HepG2 (cell line): ENCODE results near the gene IFRD1. TPM values are rescaled to one million over a fixed set of nuclear protein-coding genes. Genes with fewer than 3 reads are reported as not detected.

ENCODE experiments used
- FOSL2 ChIP-seq: sonication (generic); formaldehyde crosslinking; IDR thresholded peaks from 2 replicates; pipeline ENCODE4 v1.4.0; 2020; ENCODE audit warnings: missing genetic modification reagents
- KDM2A ChIP-seq: sonication (generic); formaldehyde crosslinking; IDR thresholded peaks from 2 replicates; pipeline ENCODE4 v1.4.0; 2020; ENCODE audit warnings: low read depth, missing genetic modification reagents, borderline replicate concordance
- MTF1 ChIP-seq: sonication (generic); formaldehyde crosslinking; IDR thresholded peaks from 2 replicates; pipeline ENCODE4 v1.5.0; 2020; ENCODE audit warnings: missing genetic modification reagents
- NFYC ChIP-seq: IDR thresholded peaks from 2 replicates; pipeline ENCODE4 v1.6.1; 2016; ENCODE audit warnings: missing genetic modification reagents, missing compliant biosample characterization
- NR2F6 ChIP-seq, 2 experiments: IDR thresholded peaks; 2 replicates each; pipeline ENCODE4 v1.6.1; 2016; ENCODE audit warnings: antibody characterized with exemption in 1 of 2, mild to moderate bottlenecking in 1 of 2
- PAXIP1 ChIP-seq: sonication (generic); formaldehyde crosslinking; conservative IDR thresholded peaks from 2 replicates; pipeline ENCODE4 v1.4.0; 2020; ENCODE audit warnings: mild to moderate bottlenecking, missing genetic modification reagents, moderate library complexity
- RBFOX2 ChIP-seq: fragments of 200-400 bp; formaldehyde crosslinking; IDR thresholded peaks from 2 replicates; pipeline ENCODE4 v1.6.1; 2017; ENCODE audit warnings: low read depth, mild to moderate bottlenecking, low read length
- SMAD3 ChIP-seq: sonication (generic); formaldehyde crosslinking; IDR thresholded peaks from 2 replicates; pipeline ENCODE4 v1.4.0; 2020; ENCODE audit warnings: missing genetic modification reagents
- SOX5 ChIP-seq: IDR thresholded peaks from 2 replicates; pipeline ENCODE4 v1.6.1; 2016; ENCODE audit warnings: borderline replicate concordance
- ZKSCAN8 ChIP-seq: IDR thresholded peaks from 2 replicates; pipeline ENCODE4 v1.6.1; 2016; ENCODE audit warnings: borderline replicate concordance, missing genetic modification reagents, missing compliant biosample characterization
- ZNF12 ChIP-seq: sonication (generic); formaldehyde crosslinking; IDR thresholded peaks from 2 replicates; pipeline ENCODE4 v1.5.0; 2020; ENCODE audit warnings: missing genetic modification reagents
- ZNF331 ChIP-seq: sonication (generic); formaldehyde crosslinking; IDR thresholded peaks from 2 replicates; pipeline ENCODE4 v1.4.0; 2020; ENCODE audit warnings: missing genetic modification reagents
- polyA plus RNA-seq, 8 experiments: library from polyadenylated mRNA; depleted of rRNA in 3 of 8; stranded (reverse) in 7 of 8; unstranded in 1 of 8; fragments of >200 nt; fragmentation: Illumina TruSeq in 4 of 8; extraction: Trizol in 4 of 8; gene quantifications; 2 replicates each; pipeline versions ENCODE4 v1.2.1 to v1.2.3, GENCODE V29; 2011 to 2016; ENCODE audit warnings: low read depth in 4 of 8, missing spikeins in 1 of 8, mixed read lengths in 1 of 8; ENCODE audit not compliant: insufficient read depth in 1 of 8
- total RNA-seq, 5 experiments: library from RNA; depleted of rRNA; stranded (reverse); fragments of >200 nt; fragmentation: Illumina TruSeq; extraction: Trizol; gene quantifications; 2 replicates each; pipeline ENCODE4 v1.2.3, GENCODE V29; 2016; ENCODE audit warnings: low read depth in 1 of 5
- TF ChIP-seq, protein P1 (sequence below): sonication (generic); formaldehyde crosslinking; IDR thresholded peaks from 2 replicates; pipeline ENCODE4 v1.4.0; 2020; ENCODE audit warnings: missing genetic modification reagents, borderline replicate concordance
- TF ChIP-seq, protein P2 (sequence below): sonication (generic); formaldehyde crosslinking; IDR thresholded peaks from 2 replicates; pipeline ENCODE4 v1.4.0; 2020; ENCODE audit warnings: missing genetic modification reagents
- TF ChIP-seq, protein P3 (sequence below): sonication (generic); formaldehyde crosslinking; IDR thresholded peaks from 2 replicates; pipeline ENCODE4 v1.5.1; 2020; ENCODE audit warnings: mild to moderate bottlenecking, missing genetic modification reagents, borderline replicate concordance

The IFRD1 gene
- total and polyA plus RNA-seq, 2 of the 13 experiments (the other 11 are each of a cell fraction or from before 2014, with no cell fraction given), result 50.9 to 55.5 TPM

GRCh38 chr7:112422842-112423496, 27.3 kb upstream of the IFRD1 start (continued):
- TF ChIP-seq, protein P1, sequence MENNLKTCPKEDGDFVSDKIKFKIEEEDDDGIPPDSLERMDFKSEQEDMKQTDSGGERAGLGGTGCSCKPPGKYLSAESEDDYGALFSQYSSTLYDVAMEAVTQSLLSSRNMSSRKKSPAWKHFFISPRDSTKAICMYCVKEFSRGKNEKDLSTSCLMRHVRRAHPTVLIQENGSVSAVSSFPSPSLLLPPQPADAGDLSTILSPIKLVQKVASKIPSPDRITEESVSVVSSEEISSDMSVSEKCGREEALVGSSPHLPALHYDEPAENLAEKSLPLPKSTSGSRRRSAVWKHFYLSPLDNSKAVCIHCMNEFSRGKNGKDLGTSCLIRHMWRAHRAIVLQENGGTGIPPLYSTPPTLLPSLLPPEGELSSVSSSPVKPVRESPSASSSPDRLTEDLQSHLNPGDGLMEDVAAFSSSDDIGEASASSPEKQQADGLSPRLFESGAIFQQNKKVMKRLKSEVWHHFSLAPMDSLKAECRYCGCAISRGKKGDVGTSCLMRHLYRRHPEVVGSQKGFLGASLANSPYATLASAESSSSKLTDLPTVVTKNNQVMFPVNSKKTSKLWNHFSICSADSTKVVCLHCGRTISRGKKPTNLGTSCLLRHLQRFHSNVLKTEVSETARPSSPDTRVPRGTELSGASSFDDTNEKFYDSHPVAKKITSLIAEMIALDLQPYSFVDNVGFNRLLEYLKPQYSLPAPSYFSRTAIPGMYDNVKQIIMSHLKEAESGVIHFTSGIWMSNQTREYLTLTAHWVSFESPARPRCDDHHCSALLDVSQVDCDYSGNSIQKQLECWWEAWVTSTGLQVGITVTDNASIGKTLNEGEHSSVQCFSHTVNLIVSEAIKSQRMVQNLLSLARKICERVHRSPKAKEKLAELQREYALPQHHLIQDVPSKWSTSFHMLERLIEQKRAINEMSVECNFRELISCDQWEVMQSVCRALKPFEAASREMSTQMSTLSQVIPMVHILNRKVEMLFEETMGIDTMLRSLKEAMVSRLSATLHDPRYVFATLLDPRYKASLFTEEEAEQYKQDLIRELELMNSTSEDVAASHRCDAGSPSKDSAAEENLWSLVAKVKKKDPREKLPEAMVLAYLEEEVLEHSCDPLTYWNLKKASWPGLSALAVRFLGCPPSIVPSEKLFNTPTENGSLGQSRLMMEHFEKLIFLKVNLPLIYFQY (CRISPR knock-in tag), result peak; percentile 39; the same call in 1 of the 2 replicates
- TF ChIP-seq, protein P2, sequence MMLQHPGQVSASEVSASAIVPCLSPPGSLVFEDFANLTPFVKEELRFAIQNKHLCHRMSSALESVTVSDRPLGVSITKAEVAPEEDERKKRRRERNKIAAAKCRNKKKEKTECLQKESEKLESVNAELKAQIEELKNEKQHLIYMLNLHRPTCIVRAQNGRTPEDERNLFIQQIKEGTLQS (CRISPR knock-in tag), result 0 out of 2 replicates have a peak, but pooled peaks have one; percentile 72
- TF ChIP-seq ZKSCAN8 (peak; percentile 21; the same call in 1 of the 2 replicates), ZNF12 (CRISPR knock-in tag) (peak; percentile 71; the same call in 1 of the 2 replicates), NFYC (CRISPR knock-in tag) (no peak), FOSL2 (CRISPR knock-in tag) (peak; percentile 94), KDM2A (peak; percentile 65; the same call in 1 of the 2 replicates), MTF1 (CRISPR knock-in tag) (no peak), NR2F6 (IDR thresholded peaks at IDR 0.05) (peak; percentile 55), NR2F6 (CRISPR knock-in tag; IDR thresholded peaks at IDR 0.05) (peak; percentile 54; the same call in 1 of the 2 replicates), ZNF331 (CRISPR knock-in tag) (peak; percentile 83; the same call in 1 of the 2 replicates), PAXIP1 (CRISPR knock-in tag) (peak; percentile 54; the same call in 1 of the 2 replicates), SOX5 (peak; percentile 96), RBFOX2 (no peak), SMAD3 (CRISPR knock-in tag) (0 out of 2 replicates have a peak, but pooled peaks have one; percentile 50)
- TF ChIP-seq, protein P3, sequence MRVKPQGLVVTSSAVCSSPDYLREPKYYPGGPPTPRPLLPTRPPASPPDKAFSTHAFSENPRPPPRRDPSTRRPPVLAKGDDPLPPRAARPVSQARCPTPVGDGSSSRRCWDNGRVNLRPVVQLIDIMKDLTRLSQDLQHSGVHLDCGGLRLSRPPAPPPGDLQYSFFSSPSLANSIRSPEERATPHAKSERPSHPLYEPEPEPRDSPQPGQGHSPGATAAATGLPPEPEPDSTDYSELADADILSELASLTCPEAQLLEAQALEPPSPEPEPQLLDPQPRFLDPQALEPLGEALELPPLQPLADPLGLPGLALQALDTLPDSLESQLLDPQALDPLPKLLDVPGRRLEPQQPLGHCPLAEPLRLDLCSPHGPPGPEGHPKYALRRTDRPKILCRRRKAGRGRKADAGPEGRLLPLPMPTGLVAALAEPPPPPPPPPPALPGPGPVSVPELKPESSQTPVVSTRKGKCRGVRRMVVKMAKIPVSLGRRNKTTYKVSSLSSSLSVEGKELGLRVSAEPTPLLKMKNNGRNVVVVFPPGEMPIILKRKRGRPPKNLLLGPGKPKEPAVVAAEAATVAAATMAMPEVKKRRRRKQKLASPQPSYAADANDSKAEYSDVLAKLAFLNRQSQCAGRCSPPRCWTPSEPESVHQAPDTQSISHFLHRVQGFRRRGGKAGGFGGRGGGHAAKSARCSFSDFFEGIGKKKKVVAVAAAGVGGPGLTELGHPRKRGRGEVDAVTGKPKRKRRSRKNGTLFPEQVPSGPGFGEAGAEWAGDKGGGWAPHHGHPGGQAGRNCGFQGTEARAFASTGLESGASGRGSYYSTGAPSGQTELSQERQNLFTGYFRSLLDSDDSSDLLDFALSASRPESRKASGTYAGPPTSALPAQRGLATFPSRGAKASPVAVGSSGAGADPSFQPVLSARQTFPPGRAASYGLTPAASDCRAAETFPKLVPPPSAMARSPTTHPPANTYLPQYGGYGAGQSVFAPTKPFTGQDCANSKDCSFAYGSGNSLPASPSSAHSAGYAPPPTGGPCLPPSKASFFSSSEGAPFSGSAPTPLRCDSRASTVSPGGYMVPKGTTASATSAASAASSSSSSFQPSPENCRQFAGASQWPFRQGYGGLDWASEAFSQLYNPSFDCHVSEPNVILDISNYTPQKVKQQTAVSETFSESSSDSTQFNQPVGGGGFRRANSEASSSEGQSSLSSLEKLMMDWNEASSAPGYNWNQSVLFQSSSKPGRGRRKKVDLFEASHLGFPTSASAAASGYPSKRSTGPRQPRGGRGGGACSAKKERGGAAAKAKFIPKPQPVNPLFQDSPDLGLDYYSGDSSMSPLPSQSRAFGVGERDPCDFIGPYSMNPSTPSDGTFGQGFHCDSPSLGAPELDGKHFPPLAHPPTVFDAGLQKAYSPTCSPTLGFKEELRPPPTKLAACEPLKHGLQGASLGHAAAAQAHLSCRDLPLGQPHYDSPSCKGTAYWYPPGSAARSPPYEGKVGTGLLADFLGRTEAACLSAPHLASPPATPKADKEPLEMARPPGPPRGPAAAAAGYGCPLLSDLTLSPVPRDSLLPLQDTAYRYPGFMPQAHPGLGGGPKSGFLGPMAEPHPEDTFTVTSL (CRISPR knock-in tag), result 0 out of 2 replicates have a peak, but pooled peaks have one; percentile 29
